ENCODE data around the gene KCNB1.

KCNB1 gene

DNA sequence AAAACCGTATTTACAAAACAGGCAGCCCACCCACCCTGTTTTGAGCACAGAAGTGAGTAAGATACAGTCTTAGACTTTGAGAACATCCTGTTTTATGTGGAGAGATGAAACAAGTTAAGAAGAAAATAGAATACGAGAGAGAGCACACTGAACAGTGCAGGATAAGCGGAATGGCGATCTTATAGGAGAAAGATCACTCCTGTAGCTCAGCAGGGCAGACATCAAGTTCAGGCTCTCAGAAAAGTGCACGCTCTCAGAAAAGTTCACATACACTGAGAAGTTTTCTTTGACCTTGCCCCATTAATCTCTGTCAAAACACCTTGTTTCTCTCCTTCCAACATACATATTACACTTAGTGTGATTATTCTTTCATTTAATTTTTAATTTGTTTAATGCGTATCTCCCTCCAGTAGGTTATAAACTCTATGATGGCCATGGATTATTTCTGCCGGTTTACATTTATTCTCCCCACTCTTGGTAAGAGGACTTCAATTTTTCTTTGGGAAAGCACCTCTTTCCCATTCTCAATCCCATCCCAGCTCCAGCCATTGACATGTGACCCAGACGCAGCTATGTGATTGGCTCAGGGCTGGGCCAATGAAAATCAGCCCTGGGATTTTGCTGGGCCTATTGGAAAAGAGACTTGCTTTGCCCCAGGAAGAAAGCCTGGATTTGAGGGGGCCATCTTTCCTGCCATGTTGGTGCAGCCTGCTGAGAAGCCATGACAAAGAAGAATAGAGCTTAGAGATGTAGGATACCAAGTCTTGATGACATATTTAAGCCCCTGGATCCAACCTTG lies 16.2 kb downstream of the KCNB1 start:
- DNase-seq = no peak

DNA sequence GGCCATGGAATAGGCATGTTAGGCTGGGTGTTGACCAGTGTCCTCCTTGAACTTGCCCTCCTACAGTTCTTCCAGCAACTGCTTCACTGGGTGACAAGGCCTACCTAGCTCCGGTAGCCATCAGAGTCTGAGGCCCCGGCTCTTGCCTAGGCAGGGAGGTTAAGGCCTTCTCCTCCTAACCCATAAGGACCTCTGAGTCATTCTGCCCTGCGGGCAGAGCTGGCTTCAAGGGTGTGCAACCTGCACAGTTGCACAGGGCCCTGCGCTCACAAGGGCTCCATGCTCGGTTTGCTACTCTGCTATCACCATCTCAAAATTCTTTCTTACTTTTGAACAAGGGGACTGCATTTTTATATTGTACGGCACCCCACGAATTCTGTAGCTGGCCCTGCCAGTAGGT lies 17.9 kb downstream of the KCNB1 start:
- DNase-seq = no peak

DNA sequence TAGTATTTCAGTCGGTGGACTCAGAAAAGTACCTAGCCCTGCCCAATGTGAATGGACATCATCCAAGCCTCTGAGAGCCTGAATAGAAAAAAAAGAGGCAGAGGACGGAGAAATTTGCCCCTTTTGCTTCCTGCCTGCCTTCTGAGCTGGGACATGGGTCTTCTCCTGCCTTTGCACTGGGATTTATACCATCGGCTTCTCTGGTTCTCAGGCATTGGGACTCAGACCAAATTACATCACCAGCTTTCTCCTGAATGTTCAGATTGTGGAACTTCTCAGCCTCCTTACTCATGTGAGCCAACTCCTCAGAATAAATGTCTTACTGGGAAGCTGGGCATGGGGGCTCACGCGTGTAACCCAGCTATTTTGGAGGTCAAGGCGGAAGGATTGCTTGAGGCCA lies 19.8 kb downstream of the KCNB1 start:
- no peak for DNase-seq

DNA sequence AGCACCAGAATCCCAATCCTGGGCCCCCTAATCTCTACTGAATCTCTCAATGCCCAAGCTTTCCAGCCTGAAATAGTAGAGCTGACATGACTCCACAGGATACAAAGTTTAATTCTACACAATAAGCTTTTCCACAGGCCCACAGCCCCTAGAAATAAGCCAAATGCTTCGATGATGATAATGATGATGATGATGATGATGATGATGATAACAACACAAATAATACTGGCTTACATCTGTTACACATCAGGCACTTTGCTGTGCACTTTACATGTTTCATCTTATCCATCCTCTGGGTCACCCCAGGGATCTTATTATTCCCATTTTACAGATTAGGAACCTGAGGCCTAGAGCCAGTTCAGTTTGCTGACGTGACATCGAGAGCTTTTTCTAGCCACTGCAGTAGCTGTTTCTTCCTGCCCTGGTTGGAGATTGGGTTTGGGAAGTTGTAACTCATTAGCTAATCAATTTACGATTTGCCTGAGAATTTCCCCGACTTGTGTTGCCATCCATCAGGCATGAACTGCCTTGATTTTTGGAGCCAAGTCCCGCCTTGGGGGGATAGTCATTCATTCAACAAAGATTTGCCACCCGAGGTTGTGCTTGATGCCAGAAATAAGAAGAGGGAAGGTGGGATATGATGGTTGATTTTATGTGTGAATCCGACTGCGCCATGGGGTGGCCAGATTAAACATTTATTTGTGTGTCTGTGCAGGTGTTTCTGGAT lies 20.4 kb downstream of the KCNB1 start:
- DNase-seq = no peak

DNA sequence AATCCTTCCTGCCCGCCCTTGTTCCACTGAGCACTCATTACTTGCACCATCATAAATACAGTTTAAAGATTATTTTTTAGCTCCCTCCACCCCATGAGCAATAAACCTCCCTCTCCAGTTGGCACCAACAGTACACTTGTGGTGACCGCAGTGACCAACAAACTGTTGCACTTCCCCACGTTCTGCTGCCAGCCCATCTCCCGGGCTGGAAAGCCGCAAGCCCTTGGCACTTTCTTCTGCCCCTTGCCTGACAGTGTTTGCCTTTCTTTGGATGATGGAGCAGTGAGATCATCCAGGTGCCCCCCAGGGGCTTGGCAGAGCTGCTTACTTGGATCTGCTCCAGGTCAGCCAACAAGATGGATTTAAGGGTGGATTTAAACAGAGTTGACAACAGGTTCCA lies 21.6 kb downstream of the KCNB1 start:
- no peak for DNase-seq

DNA sequence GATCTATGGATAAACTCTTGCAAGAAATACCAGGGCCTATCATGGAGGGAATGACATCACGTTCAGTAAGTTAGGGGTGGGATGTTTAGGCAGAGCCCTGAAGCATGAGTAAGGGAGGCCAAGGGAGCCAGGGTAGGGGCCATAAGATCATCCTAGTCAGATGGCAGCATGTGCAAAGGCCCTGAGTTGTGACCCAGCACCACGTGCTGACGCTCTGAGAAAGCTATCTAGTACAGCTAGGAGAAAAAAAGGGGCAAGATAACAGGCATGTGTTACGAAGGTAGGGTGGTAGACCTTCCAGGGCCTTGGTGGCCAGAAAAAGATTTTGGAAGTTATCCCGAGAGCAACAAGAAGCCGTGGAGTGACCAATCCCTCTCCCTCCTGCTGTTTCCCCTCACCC lies 22.3 kb downstream of the KCNB1 start:
- DNase-seq = no peak

DNA sequence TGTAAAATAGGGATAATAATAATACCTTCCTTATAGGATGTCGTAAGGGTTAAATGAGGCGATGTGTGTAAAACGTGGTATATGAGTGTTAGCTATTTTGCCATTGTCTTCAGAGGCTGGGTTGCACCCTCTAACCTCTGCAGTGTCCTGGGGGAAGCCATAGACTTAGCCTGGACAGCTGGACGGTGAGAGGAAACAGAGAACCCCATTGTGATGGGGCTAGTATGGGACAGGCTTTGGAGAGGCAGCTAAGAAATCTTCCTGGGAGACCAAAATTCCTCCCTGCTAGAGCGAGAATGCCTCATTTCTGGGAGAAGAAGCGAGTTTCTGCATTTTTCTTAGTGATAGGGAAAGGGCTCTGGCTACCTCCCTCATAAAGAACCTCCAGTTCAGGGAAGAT lies 22.8 kb downstream of the KCNB1 start:
- DNase-seq = no peak

DNA sequence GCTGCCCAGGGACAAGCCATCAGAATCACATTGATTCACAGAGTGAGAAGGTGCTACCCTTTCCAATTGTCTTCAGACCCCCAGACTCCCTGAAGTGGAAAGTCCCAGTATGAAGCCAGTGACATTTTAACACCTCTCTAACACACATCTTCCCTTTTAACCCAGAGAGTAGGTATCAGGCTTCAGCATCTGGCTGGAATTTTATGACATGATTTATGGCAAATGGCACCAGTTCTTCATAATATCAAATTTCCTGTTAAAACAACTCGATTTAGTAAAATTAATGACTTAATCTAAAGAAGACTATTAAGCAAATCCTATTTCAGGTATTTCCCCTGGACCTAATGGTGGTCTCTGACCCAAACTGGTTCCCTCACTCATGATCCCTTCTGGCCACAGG lies 25.0 kb downstream of the KCNB1 start:
- DNase-seq = no peak

DNA sequence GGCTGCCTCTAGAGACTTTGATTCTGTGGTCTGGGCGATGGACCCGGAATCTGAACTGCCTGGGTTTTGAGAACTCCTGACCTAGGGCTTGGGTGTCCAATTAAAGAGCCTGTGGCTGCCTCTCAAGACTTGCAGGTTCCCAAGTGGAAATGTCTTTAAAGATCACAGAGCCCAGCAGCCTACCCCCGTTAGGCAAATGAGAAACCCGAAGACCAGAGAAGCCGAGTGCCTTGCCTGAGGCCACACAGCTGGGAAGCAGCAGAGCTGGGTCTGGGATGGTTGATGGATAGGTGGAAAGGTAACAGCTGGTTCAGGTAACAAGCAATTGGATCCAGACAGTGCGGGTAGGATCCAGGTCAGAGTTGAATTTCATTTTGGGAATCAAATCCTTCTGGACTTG lies 25.8 kb downstream of the KCNB1 start:
- DNase-seq = no peak

DNA sequence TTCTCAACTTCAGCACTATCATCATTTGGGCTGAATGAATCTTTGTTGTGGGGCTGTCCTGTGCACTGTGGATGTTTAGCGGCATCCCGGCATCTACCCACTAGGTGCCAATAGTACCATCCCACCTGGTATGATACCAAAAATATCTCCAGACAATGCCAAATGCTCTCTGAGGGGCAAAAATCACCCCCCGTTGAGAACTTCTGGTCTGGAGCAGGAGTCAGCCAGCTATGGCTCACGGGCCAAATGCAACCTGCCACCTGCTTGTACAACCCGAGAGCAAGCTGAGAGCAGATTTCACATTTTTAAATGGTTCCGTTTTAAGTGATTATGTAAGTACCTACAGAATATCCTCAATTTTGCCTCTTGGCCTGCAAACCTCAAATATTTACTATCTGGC lies 26.8 kb downstream of the KCNB1 start:
- DNase-seq = no peak

DNA sequence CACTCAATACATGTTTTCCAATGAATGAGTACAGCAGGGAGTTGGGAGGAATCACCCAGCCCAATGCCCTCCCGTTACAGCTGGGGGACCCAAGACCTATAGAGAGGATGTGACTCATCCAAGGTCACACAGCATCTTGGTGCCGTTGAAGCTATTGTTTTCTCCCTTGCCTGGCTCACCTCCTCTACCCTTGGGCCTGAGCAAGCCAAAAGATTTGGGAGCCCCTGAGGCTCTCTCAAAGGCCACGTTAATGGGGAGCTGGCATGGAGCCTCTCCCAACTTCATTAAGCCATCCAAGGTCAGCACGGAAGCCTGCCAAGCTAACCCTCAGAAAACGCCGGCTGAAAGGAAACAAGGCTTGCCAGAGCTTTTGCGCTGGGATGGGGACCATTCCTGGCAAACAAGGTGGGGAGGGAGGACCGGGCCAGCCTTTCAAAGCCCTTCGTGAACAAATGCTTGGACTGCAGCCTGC lies 30.4 kb downstream of the KCNB1 start:
- DNase-seq = no peak

DNA sequence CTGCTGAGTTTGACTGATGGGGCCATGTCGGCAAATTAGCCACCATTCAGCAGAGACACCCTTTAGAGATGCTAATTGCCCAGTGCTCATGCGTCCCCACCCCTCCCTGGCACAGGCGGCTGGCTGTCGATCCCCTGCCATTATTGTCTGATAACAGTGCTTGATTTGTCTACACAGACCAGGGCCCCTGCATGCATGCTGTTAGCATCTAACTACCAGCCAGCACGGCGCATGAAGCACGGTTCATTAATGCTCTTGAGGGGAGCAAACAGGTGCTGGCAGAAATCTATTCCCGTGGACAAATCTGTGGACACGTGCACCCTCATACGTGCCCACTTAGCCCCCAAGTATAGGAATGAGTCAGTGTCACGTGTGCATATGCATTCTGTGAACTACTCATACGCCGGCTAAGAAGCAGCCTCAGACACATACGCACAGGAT lies 32.2 kb downstream of the KCNB1 start:
- no peak for DNase-seq

DNA sequence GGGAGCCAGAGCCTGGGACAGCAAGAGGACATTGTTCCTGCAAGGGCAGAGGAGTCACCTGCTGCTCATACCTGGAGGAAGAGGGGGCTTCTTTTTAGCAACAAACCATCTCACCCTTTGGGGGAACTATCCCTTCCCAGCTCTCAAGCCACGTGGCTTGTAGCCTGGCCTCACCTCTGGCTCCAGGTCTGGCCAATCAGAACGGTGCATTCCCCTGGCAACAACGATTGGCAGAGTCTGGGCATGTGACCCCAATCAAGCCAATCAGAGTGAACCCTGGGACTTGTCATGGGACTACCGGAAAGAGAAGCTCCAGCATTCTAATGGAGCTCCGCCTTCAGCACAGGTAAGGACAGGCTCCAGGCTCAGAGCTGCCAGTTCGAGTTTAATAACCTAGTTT lies 33.6 kb downstream of the KCNB1 start:
- DNase-seq = no peak

DNA sequence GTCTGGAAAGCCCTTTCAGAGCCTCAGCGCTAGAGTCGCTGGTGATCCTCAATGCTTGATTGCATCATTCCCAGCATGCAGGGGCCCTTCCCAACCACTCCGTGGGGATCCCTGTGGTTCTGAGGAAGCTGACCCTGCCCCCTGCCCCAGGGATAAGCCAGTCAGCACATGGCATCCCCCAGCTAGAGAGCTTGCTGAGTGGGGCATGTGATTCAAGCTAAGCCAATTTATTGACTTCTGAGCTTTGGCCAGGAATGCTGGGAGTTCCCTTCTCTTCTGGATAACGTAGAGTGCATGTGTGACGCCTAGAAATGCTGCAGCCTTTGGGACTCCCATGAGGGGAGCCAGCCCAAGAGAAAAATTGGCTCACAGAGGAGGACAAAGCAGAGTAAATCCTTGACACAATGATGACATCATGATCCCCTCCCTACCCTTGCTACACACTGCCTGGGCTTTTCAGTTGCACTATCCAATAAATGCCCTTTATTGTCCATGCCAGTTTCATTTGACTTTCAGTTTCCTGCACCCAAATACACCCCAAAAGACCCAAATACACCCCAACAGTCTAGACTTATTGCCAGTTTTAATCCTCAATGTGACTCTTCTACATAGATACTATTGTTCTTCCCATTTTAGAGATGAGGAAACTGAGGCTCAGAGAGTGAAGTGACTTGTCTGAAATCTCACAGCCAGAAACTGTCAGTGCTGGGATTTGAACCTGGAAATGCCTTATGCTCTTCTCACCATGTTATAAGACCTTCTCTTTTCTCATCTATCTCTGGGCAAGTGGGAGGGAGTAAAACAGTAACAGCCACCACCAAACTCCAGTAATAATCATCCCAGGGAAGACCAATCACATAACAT lies 34.3 kb downstream of the KCNB1 start:
- no peak for DNase-seq

DNA sequence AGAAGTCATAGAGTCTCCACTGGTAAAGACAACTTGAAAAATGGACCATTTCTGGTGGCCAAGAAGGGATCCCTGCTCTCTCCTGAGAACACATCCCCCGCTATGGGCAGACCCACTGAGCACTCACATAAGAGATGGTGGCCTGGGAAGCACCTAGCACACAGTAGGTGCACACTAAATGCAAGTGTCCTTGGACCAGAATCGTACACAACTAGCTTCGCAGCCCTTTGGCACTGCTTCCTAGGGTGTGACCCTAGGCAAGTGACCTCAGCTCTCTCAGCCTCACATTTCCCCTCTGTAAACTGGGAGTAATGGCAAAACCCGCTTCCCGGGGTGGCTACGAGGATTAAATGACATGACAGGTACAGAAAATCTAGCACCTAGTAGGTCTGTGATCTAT lies 35.1 kb downstream of the KCNB1 start:
- DNase-seq = no peak

DNA sequence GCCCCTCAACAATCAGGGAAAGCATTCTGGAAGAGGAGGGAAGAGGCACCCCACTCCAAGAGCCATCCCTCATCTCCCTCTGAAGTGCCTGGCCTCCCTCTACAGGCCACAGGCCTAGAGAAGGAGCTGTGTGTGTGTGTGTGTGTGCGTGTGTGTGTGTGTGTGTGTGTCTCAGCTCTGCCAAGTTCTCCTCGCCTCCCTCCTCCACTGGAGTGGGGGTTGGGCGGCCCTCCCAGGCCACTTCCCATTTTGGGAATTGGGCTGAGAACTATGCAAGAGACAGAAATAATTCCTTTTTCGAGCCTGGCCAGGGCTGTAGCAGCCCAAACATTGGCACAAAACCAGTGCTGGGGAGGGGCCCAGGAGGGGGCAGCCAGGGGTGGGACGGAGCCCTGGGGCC lies 35.7 kb downstream of the KCNB1 start:
- no peak for DNase-seq

DNA sequence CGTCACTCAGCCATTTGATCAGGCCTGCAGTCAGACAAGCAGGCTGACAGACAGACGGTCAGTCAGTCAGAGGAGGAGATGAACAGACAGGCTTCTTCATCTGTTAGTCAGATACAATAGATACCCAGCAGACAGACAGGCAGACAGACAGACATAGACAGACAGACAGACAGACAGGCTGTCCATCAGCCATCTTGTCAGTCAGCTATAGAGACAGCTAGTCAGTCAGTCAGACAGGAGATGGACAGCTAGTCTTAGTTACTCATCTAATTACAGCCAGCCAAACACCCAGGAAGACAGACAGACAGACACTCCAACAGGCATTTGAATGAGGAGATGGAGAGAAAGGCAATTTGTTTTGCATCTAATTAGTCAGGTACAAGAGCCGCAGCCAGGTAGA lies 36.4 kb downstream of the KCNB1 start:
- DNase-seq = no peak

DNA sequence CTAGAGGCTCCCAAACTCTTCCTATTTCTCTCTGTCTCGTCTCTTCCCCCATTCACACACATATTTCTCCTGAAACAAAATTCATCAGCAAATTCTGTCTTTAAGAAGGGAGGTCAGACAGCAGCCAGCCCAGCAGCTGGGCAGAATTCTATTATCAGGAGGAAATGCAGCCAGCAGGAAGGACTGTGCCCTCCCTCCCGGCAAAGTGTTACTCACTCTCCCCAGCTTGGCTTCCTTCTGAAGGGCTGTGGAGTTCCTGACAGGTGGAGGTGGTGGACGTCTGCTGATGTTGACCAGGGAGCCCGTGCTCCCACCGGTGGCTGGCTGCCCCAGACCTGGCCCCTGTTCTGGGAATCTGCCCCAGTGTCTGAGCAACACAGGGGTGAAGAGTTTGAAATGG lies 37.3 kb downstream of the KCNB1 start:
- no peak for DNase-seq

DNA sequence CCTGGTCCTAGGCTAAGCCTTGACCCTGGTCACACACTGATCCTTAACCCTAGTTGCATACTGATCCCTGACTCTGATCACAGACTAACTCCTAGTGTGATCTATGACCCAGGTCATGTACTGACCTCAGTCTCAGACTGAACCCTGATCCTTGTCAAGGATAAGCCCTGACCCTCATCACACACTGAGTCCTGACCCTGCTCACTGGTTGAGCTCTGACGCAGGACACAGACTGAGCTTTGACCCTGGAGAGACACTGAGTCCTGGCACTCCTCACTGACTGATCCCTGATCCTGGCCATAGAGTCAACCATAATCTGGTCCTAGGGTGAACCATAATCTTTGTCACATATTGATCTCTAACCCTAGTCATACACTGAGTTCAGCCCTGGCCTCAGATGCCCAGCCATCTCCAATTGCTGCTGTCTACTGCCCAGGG lies 37.9 kb downstream of the KCNB1 start:
- DNase-seq = no peak

DNA sequence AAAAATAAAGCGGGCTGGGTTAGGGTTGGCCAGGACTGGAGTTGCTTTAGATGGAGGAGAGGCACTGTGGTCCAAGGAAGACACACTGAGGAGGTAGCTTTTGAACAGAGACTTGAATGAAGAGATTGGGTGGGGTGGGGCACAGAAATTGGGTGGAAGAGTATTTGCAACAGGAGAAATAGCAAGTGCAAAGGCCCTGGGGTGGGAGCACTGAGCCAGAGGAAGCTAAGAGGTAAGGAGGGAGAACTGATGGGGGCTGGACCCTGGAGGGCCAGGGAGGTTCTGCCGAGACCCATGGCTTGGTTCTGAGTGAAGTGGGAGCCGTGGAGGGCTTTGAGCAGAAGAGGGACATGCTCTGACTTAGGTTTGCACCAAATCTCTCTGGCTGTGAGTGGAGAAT lies 45.4 kb downstream of the KCNB1 start:
- no peak for DNase-seq

DNA sequence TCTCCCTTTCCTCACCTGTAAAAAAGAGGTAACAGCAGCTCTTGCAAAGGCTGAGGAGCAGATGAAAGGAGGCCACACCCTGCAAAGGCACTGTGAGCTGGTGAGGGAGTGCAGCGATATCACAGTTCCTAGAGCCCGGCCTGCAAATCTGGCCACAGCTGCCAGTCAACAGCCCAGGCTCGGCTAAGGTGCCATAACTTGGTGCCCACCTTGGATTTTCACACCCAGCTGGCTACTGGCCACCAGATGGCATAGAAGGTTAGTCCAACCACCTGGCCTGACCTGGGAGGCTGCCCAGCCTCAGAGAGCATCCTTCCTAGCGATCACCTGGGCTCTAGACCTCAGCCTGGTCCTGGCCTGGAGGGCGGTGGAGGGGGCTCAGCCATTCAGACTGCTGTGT lies 46.8 kb downstream of the KCNB1 start:
- DNase-seq = no peak

DNA sequence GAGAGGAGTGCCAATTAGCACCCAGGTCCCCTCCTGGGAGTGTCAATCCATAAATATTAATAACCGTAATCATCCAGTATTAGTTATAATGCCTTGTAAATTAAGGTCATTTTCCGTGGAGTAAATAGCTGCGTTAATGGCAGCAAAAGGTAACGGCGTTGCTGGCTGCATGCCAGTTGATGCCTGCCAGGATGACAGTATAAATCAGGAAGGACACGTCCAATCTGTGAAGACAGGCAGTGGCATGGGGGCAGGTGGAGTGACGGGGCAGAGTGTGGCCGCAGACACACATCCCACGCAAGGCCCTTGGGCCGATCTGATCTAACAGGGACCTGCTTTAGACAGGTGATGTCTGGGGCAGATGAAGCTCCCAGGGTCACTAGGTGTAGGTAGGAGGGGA lies 49.1 kb downstream of the KCNB1 start:
- DNase-seq = peak in 1 of 2 experiments; percentile 10

DNA sequence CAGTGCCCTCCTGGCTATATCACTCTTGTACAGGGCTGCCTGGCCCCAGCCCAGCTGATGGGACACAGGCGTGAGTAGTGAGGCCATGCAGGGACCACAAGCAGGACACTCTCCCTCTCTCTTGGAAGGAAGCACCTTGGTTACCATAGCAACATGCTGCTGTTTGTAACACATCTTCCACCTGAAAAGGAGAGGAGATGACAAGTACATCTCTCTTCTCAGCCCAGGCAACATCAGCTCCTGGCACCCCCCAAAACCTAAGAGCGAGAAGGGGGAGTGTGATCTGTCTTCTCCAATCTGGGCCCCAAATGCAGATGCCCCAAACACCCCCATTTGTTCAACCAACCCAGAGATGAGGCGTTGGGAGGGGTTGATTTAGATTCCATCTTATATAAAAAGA lies 49.9 kb downstream of the KCNB1 start:
- DNase-seq = no peak

DNA sequence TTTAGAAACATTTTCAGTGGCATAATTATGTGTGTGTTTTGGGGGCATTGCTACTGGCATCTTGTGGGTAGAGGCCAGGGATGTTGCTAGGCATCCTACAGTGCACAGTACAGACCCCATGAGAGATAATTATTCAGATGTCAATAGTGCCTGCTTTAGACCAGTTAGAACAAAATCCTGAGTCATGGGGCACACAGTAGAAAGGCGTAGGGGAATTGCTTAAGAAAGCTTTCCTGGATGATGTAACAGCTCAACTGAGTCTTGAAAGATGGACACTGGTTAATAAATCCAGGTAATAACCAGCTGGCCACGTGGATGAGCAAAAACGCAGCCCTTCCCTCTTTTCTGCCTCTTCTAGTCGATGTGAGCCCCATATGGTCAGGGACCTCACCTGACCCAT lies 51.1 kb downstream of the KCNB1 start:
- DNase-seq = no peak
